A549 (cell line): ENCODE results near the gene PADI6.
A peak's percentile ranks its signal among the peaks of the same experiment; 100 is the strongest.

Source experiments
- BHLHE40 ChIP-seq: IDR thresholded peaks from 2 replicates; pipeline ENCODE4 v1.6.1; 2012; ENCODE audit warnings: low read depth, low read length, inconsistent platforms
- EP300 ChIP-seq, 2 experiments: fragments of >200 bp; sonication (Bioruptor Twin); formaldehyde crosslinking; IDR thresholded peaks; 2 replicates in 1 of 2; 3 replicates in 1 of 2; pipeline ENCODE4 v1.6.1; 2016 to 2017
- HDAC2 ChIP-seq: fragments of 200-600 bp; sonication (generic); IDR thresholded peaks from 2 replicates; pipeline ENCODE4 v1.6.1; 2016
- JUNB ChIP-seq: fragments of >200 bp; sonication (Bioruptor Twin); formaldehyde crosslinking; IDR thresholded peaks from 2 replicates; pipeline ENCODE4 v1.6.1; 2016
- NFE2L2 ChIP-seq: fragments of 150-350 bp; conservative IDR thresholded peaks from 2 replicates; pipeline ENCODE4 v1.6.1; 2014; ENCODE audit warnings: low read length
- POLR2A ChIP-seq: IDR thresholded peaks from 2 replicates; pipeline ENCODE4 v1.6.1; 2012; ENCODE audit warnings: mild to moderate bottlenecking, low read length
- RAD21 ChIP-seq, 2 experiments: fragments of >200 bp in 1 of 2; sonication (Bioruptor Twin) in 1 of 2; formaldehyde crosslinking in 1 of 2; IDR thresholded peaks in 1 of 2; conservative IDR thresholded peaks in 1 of 2; 2 replicates in 1 of 2; 3 replicates in 1 of 2; pipeline ENCODE4 v1.6.1; 2012 to 2018; ENCODE audit warnings: inconsistent platforms in 1 of 2
- RFX5 ChIP-seq: fragments of 450-650 bp; IDR thresholded peaks from 2 replicates; pipeline ENCODE4 v1.7.1; 2014; ENCODE audit warnings: antibody characterized with exemption, mild to moderate bottlenecking, moderate library complexity
- ZNF302 ChIP-seq: fragments of 250-450 bp; sonication (Bioruptor Pico); IDR thresholded peaks from 2 replicates; pipeline ENCODE4 v1.9.0; 2021; ENCODE audit warnings: inconsistent platforms, mild to moderate bottlenecking, moderate library complexity
- TF ChIP-seq, protein P1 (sequence below): fragments of >200 bp; sonication (Bioruptor Twin); formaldehyde crosslinking; IDR thresholded peaks from 3 replicates; pipeline ENCODE4 v1.5.1; 2016
- TF ChIP-seq, protein P2 (sequence below): IDR thresholded peaks from 2 replicates; pipeline ENCODE4 v1.6.1; 2012

DNA sequence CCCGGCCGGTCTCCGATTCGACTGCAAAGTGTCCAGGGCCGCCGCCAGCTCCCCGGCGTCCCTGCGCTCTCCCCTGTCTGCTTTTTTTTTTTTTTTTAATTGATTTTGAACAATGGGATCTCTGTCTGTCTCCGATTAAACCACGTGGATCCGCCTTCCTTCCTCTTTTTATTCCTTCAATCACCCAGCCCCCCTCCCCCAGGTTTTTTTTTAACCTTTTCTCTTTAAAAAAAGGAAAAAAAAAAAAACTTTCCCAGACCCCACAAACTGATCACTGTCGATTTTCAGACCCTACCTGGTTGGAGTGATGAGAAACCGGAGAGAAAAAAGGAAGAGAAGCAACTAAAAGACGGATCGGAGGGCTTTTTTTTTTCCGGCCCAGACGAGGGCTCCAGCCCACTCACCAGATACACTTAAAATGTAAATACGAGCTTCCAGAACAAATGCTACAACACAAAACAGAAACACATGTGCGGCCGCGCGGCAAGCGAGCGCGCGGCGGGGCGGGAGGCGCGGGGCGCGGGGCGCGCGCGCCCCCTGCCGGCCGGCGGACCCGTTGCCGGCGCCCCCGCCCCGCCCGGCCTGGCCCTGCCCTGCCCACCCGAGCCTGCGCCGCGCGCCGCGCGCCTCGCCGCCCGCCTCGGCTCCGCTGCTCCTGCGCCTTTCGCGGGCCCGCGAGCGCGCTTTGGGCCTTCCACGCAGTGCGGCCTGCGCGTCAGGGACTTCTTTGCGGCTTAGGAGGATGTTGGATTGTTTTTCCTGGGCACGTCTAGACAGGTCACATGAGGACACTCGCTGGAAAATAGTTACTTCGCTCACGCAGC is 67.5 kb downstream of the PADI6 start, which contains the start of gene RCC2:
- TF ChIP-seq, protein P1, sequence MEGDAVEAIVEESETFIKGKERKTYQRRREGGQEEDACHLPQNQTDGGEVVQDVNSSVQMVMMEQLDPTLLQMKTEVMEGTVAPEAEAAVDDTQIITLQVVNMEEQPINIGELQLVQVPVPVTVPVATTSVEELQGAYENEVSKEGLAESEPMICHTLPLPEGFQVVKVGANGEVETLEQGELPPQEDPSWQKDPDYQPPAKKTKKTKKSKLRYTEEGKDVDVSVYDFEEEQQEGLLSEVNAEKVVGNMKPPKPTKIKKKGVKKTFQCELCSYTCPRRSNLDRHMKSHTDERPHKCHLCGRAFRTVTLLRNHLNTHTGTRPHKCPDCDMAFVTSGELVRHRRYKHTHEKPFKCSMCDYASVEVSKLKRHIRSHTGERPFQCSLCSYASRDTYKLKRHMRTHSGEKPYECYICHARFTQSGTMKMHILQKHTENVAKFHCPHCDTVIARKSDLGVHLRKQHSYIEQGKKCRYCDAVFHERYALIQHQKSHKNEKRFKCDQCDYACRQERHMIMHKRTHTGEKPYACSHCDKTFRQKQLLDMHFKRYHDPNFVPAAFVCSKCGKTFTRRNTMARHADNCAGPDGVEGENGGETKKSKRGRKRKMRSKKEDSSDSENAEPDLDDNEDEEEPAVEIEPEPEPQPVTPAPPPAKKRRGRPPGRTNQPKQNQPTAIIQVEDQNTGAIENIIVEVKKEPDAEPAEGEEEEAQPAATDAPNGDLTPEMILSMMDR = peak; percentile 48
- TF ChIP-seq RFX5 = no peak
- no peak for TF ChIP-seq JUNB
- TF ChIP-seq ZNF302 = no peak
- TF ChIP-seq HDAC2 = no peak
- TF ChIP-seq, protein P2, sequence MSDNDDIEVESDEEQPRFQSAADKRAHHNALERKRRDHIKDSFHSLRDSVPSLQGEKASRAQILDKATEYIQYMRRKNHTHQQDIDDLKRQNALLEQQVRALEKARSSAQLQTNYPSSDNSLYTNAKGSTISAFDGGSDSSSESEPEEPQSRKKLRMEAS = peak; percentile 83
- no peak for TF ChIP-seq NFE2L2
- no peak for TF ChIP-seq EP300 (IDR thresholded peaks at IDR 0.05)
- TF ChIP-seq BHLHE40 = no peak
- peak; percentile 57 for TF ChIP-seq POLR2A
- TF ChIP-seq RAD21 (conservative IDR thresholded peaks at IDR 0.05 in 1 of 2, IDR thresholded peaks at IDR 0.05 in 1 of 2) = no peak
